Spleen (tissue), 7 donors: Measurements from ENCODE around the gene PEF1.

Experiments
- CTCF ChIP-seq, 11 experiments: fragments of 200-600 bp in 7 of 11; fragments of 450-650 bp in 4 of 11; sonication (generic) in 4 of 11; IDR thresholded peaks in 8 of 11; conservative IDR thresholded peaks in 3 of 11; 1 replicate in 7 of 11; 2 replicates in 4 of 11; pipeline versions ENCODE4 v1.4.0 to v1.8.0; 2016 to 2021; ENCODE audit warnings: antibody characterized with exemption in 11 of 11, inconsistent platforms in 4 of 11, mild to moderate bottlenecking in 1 of 11
- POLR2A ChIP-seq, 3 donors: fragments of 450-650 bp; IDR thresholded peaks; one replicate each; pipeline ENCODE4 v1.5.1; 2017; ENCODE audit warnings: antibody characterized with exemption in 3 of 3, mild to moderate bottlenecking in 1 of 3
- POLR2AphosphoS5 ChIP-seq, 3 donors: sonication (generic); formaldehyde crosslinking; IDR thresholded peaks; one replicate each; pipeline ENCODE4 v1.5.1; 2017; ENCODE audit warnings: antibody characterized with exemption in 3 of 3
- donor health status: DM: no; HTN: no; CAD: no; lungs with moderate emphysema.
- donor health status: DM: no; HTN: no; CAD: no.
- donor health status: DM: no; HTN: no; CAD: no.

DNA sequence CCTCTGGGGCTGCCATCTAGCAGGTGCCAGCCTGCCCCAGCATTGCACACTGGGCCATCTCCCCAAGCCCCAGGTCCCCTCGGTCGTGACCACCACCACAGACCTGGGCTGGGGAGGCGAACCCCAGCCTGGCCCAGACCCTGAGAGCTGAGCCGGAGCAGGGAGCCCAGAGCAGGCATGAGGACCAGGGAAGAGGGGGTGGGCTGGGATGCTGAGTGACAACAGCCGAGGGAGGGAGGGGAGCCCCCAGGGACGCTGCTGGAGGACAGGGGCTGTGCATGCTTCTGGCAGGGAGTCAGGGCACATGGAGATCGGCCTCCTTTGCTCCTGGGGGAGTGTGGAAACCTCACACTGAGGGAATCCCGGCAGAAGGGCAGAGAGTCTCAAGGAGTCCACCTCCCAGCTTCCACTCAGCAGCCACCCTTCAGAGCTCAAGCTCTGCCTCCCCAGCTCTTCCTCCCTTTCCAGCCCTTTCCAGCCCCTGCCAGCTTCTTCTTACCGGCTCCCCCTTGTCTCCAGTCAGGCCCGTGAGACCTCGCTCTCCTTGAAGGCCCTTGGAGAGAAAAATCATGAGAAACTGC is 23.7 kb upstream of the PEF1 start:
- TF ChIP-seq POLR2AphosphoS5 (IDR thresholded peaks at IDR 0.05) = no peak
- no peak for TF ChIP-seq POLR2A (IDR thresholded peaks at IDR 0.05)
- no peak for TF ChIP-seq CTCF (IDR thresholded peaks at IDR 0.05 in 8 of 11, conservative IDR thresholded peaks at IDR 0.05 in 3 of 11)
